GM23248 (cell line): ENCODE data around the gene SEC31A. TPM values are rescaled to one million over a fixed set of nuclear protein-coding genes. Genes with fewer than 3 reads are reported as not detected.
A peak's percentile ranks its signal among the peaks of the same experiment; 100 is the strongest.

Experiments used
- DNase-seq: peaks from one replicate; pipeline ENCODE4 v3.0.0-alpha.2; 2015
- H2AFZ ChIP-seq: fragments of 200-600 bp; sonication (generic); 2 replicates; pipeline ENCODE4 v1.6.1; 2016; ENCODE audit warnings: antibody characterized with exemption
- H3F3A ChIP-seq: fragments of 200-600 bp; sonication (generic); 2 replicates; pipeline ENCODE4 v1.6.1; 2016; ENCODE audit warnings: mild to moderate bottlenecking, antibody characterized with exemption, mixed run types; ENCODE audit not compliant: insufficient read depth
- H3K27ac ChIP-seq: fragments of 200-600 bp; sonication (generic); 2 replicates; pipeline ENCODE4 v1.5.1; 2016; ENCODE audit warnings: mild to moderate bottlenecking
- H3K27me3 ChIP-seq: fragments of 200-600 bp; sonication (generic); replicated peaks from 2 replicates; pipeline ENCODE4 v1.6.1; 2016; ENCODE audit warnings: mild to moderate bottlenecking; ENCODE audit not compliant: insufficient read depth
- H3K36me3 ChIP-seq: fragments of 200-600 bp; sonication (generic); 2 replicates; pipeline ENCODE4 v1.6.1; 2016; ENCODE audit warnings: low read depth, mild to moderate bottlenecking
- H3K4me1 ChIP-seq: fragments of 200-600 bp; sonication (generic); 2 replicates; pipeline ENCODE4 v1.6.1; 2016; ENCODE audit warnings: mild to moderate bottlenecking; ENCODE audit not compliant: insufficient read depth
- H3K4me2 ChIP-seq: fragments of 200-600 bp; sonication (generic); one replicate; pipeline ENCODE4 v1.6.1; 2016; ENCODE audit warnings: mild to moderate bottlenecking; ENCODE audit not compliant: unreplicated experiment
- H3K4me3 ChIP-seq: fragments of 200-600 bp; sonication (generic); 2 replicates; pipeline ENCODE4 v1.5.1; 2016; ENCODE audit warnings: mild to moderate bottlenecking
- H3K79me2 ChIP-seq: fragments of 200-600 bp; sonication (generic); 2 replicates; pipeline ENCODE4 v1.6.1; 2016; ENCODE audit warnings: mild to moderate bottlenecking; ENCODE audit not compliant: insufficient read depth
- H3K9ac ChIP-seq: fragments of 200-600 bp; sonication (generic); 2 replicates; pipeline ENCODE4 v1.6.1; 2016; ENCODE audit warnings: mild to moderate bottlenecking
- H3K9me2 ChIP-seq: fragments of 200-600 bp; sonication (generic); 2 replicates; pipeline ENCODE4 v1.6.1; 2016; ENCODE audit warnings: mixed run types, mild to moderate bottlenecking, moderate library complexity; ENCODE audit not compliant: insufficient read depth
- H3K9me3 ChIP-seq: fragments of 200-600 bp; sonication (generic); one replicate; pipeline ENCODE4 v1.6.1; 2017; ENCODE audit warnings: low read depth
- H4K20me1 ChIP-seq: fragments of 200-600 bp; sonication (generic); 2 replicates; pipeline ENCODE4 v1.6.0; 2016; ENCODE audit not compliant: insufficient read depth
- EZH2 ChIP-seq: fragments of 200-600 bp; sonication (generic); IDR thresholded peaks from 2 replicates; pipeline ENCODE4 v1.6.1; 2018; ENCODE audit warnings: antibody characterized with exemption, mild to moderate bottlenecking; ENCODE audit not compliant: insufficient read depth, poor library complexity, severe bottlenecking
- EZH2phosphoT487 ChIP-seq: fragments of 200-600 bp; sonication (generic); IDR thresholded peaks from 2 replicates; pipeline ENCODE4 v1.6.1; 2018; ENCODE audit warnings: antibody characterized with exemption, moderate library complexity, mild to moderate bottlenecking, low read depth; ENCODE audit not compliant: insufficient read depth
- WGBS, 2 experiments: methylation state at CpG; one replicate each; pipeline ENCODE4 v1.1.6; 2015 to 2017; ENCODE audit warnings: low lambda C conversion rate in 2 of 2, low coverage in 1 of 2; ENCODE audit errors: missing lambda C conversion rate in 2 of 2; 5-methylcytosine and 5-hydroxymethylcytosine counted together
- in situ Hi-C: fragments of 300-500 bp; cut with MboI; formaldehyde crosslinking; loops from 2 replicates; pipeline ENCODE4 v1.15.0; 2020
- polyA plus RNA-seq: library from polyadenylated mRNA; unstranded; fragments of >200 nt; fragmentation: Nextera tagmentation; extraction: Ambion mirVana; gene quantifications from 2 replicates; pipeline ENCODE4 v1.2.1, GENCODE V29; 2016
- total RNA-seq: library from RNA; depleted of rRNA; stranded (reverse); fragments of >200 nt; shearing (Covaris generic); gene quantifications from 2 replicates; pipeline ENCODE4 v1.2.3, GENCODE V29; 2014

The SEC31A gene
- total and polyA plus RNA-seq, 2 experiments from 2014 or later = 308 to 315 TPM

DNA sequence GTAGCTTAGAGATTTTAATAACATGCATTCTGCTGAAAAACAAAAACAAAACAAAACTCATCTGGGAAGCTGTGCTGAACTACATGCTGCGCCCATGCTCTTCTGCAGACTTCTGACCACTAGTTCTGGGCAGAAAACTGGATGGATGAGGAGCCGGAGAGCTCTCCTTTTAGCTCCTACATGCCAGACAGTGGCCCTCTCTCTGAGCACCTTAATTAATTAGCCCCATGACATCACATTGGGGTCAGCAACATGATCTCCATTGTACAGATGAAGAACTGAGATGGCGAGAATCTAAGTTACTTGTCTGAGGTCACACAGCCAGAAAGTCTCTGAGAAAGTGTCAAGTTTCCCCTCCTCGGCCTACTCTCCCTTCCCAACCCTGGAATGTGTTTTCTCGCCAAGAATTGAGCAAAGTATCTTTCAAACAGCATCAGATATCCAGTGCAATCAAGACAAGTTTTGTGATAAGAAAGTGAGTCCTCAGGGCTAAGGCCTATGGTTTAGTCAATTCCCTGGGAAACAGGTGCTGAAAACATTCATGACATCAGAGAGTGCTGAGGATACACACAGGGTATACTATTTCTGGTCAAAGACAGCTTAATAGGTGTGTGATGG, 113.9 kb downstream of the SEC31A start:
- peaks cover 87% of the 10 kb centered on the region for H3K79me2 ChIP-seq
- H3K9me2 ChIP-seq = no peaks in the 10 kb centered on the region
- DNase-seq = peak; percentile 56
- no peak overlapping the region for H2AFZ ChIP-seq
- peak overlapping the region; percentile 39 for H3K4me2 ChIP-seq
- whole genome bisulfite sequencing, 2 experiments = 62 to 65% methylated on average over 5 of the region's 5 CpGs
- TF ChIP-seq EZH2 (no peak), EZH2phosphoT487 (no peak)
- H3K27me3 ChIP-seq = no peaks in the 10 kb centered on the region
- no peaks in the 10 kb centered on the region for H4K20me1 ChIP-seq
- H3K9ac ChIP-seq = no peak overlapping the region
- in situ Hi-C loops = no loop called here
- H3K4me1 ChIP-seq = peaks cover 43% of the 10 kb centered on the region
- no peaks in the 10 kb centered on the region for H3K9me3 ChIP-seq
- H3K36me3 ChIP-seq = no peaks in the 10 kb centered on the region
- H3F3A ChIP-seq = peaks cover 32% of the 10 kb centered on the region; the same call in 1 of the 2 replicates
- H3K27ac ChIP-seq = no peak overlapping the region
- no peak overlapping the region for H3K4me3 ChIP-seq

DNA sequence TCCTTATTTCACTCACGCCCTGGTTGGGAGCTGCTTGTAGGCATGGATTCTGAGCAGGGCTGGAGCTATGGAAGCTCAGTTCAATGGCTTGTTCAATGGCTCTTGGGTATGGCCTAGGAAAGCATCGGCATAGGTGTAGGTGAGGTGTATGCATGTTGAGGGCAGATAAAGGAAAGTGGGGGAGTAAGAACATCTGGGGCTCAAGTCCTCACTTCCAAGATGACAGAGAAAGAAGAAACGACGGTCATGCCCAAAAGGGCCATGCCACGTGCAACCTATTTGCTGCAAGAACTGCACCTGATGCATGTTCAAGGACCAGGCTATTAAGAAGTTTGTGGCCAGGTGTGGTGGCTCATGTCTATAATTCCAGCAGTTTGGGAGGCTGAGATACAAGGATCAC, 115.7 kb downstream of the SEC31A start:
- H3K9me3 ChIP-seq = no peaks in the 10 kb centered on the region
- no peaks in the 10 kb centered on the region for H3K36me3 ChIP-seq
- H4K20me1 ChIP-seq = no peaks in the 10 kb centered on the region
- H3K27me3 ChIP-seq = no peaks in the 10 kb centered on the region
- TF ChIP-seq EZH2phosphoT487 (no peak), EZH2 (no peak)
- H3F3A ChIP-seq = peaks cover 32% of the 10 kb centered on the region; the same call in 1 of the 2 replicates
- peak overlapping the region; percentile 14 for H3K9ac ChIP-seq
- H3K27ac ChIP-seq = peak overlapping the region; percentile 58
- H3K4me2 ChIP-seq = peak overlapping the region; percentile 62
- no peak overlapping the region for H2AFZ ChIP-seq
- peaks cover 86% of the 10 kb centered on the region for H3K79me2 ChIP-seq
- peaks cover 38% of the 10 kb centered on the region for H3K4me1 ChIP-seq
- H3K9me2 ChIP-seq = no peaks in the 10 kb centered on the region
- in situ Hi-C loops = no loop called here
- no peak for DNase-seq
- H3K4me3 ChIP-seq = peak overlapping the region; percentile 45; the same call in 1 of the 2 replicates
- 81 to 84% methylated on average over 5 of the region's 5 CpGs for WGBS, 2 experiments

DNA sequence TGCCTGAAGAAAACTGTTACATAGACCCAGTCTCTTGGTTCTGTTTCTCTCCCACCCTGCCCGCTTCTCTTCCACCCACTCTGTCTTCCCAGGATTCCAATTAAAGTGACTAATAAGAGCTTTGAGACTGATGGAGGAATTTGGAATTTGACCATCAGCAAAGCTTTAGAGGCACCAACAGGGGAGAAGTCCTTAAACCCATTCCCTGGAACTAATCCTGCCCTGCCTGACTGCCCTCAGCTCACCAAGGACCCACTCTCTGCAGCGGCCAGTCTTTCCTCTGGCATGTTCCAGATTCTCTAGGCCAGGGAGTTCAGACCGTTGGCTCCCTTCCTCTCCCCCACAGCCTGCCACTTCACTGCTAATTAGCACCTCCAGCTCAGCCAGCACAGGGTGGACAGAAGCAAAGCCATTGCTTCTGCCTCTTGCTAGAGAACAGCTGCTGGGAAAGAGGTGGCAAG, 116.2 kb downstream of the SEC31A start:
- DNase-seq = peak; percentile 71
- H3K4me3 ChIP-seq = peak overlapping the region; percentile 45
- no peaks in the 10 kb centered on the region for H3K27me3 ChIP-seq
- peak overlapping the region; percentile 58 for H3K27ac ChIP-seq
- peaks cover 83% of the 10 kb centered on the region for H3K79me2 ChIP-seq
- peaks cover 32% of the 10 kb centered on the region; the same call in 1 of the 2 replicates for H3F3A ChIP-seq
- in situ Hi-C loops = loop anchor here (25.0 kb wide), 1 partner anchor 88 kb away; no protein-coding TSS in a partner anchor
- H3K9me2 ChIP-seq = no peaks in the 10 kb centered on the region
- H3K9me3 ChIP-seq = no peaks in the 10 kb centered on the region
- no peaks in the 10 kb centered on the region for H3K36me3 ChIP-seq
- peak overlapping the region; percentile 14 for H3K9ac ChIP-seq
- peaks cover 38% of the 10 kb centered on the region for H3K4me1 ChIP-seq
- peak overlapping the region; percentile 30 for H2AFZ ChIP-seq
- no peak for TF ChIP-seq EZH2
- no peak for TF ChIP-seq EZH2phosphoT487
- 0 to 9% methylated on average over 3 of the region's 3 CpGs for WGBS, 2 experiments
- no peaks in the 10 kb centered on the region for H4K20me1 ChIP-seq
- H3K4me2 ChIP-seq = peak overlapping the region; percentile 62

DNA sequence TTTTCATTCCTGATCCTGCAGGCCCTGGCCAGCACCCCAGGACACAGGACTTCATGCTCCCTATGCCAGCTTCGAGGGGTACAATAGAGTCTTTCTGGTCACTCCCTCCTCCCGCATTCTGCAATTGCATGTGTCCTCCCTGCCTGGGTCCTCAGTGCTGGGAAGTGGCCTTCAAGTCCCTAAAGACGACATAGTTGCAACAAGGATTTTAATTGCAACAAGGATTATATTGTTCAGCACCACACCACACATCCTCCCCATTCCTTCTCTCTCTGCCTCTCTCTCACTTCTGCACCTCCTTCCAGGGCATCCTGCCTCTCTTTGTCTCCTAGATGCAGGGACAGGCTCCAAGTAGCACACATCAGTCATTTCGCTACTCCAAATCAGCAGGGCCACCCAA, 117.9 kb downstream of the SEC31A start:
- no peaks in the 10 kb centered on the region for H3K9me3 ChIP-seq
- no peaks in the 10 kb centered on the region for H3K36me3 ChIP-seq
- no peak overlapping the region for H3K9ac ChIP-seq
- H3F3A ChIP-seq = peaks cover 32% of the 10 kb centered on the region; the same call in 1 of the 2 replicates
- 81 to 82% methylated on average over 4 of the region's 4 CpGs for WGBS, 2 experiments
- no peaks in the 10 kb centered on the region for H3K9me2 ChIP-seq
- in situ Hi-C loops = loop anchor here (25.0 kb wide), 1 partner anchor 89 kb away; no protein-coding TSS in a partner anchor
- H3K27me3 ChIP-seq = no peaks in the 10 kb centered on the region
- no peak overlapping the region for H2AFZ ChIP-seq
- H3K4me2 ChIP-seq = no peak overlapping the region
- peaks cover 80% of the 10 kb centered on the region for H3K79me2 ChIP-seq
- TF ChIP-seq EZH2phosphoT487 (no peak), EZH2 (no peak)
- no peaks in the 10 kb centered on the region for H4K20me1 ChIP-seq
- DNase-seq = no peak
- no peak overlapping the region for H3K27ac ChIP-seq
- H3K4me1 ChIP-seq = peaks cover 38% of the 10 kb centered on the region
- no peak overlapping the region for H3K4me3 ChIP-seq
